ENCODE data around the gene EP300.

EP300 gene

DNA sequence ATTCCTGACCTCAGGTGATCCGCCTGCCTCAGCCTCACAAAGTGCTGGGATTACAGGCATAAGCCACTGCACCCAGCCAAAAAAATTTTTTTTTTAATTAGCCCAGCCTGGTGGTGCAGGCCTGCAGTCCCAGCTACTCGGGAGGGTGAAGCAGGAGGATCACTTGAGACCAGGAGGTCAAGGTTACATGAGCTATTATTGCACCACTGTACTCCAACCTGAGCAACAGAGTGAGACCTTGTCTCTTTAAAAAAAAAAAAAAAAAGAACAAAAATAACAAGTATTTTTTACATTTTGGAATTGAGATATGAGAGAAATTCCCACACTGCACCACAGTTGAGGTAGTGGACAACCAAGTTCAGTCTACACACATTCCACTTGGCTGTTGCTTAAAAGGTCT is 99.1 kb downstream of the EP300 start:
- in situ Hi-C loops (cut with HindIII; ENCODE audit: low sequenced_read_pairs), result no loop called here
- H3K4me3 ChIP-seq (ENCODE audit: low read depth, low read length), result no peak overlapping the region
- TF ChIP-seq, protein P1, sequence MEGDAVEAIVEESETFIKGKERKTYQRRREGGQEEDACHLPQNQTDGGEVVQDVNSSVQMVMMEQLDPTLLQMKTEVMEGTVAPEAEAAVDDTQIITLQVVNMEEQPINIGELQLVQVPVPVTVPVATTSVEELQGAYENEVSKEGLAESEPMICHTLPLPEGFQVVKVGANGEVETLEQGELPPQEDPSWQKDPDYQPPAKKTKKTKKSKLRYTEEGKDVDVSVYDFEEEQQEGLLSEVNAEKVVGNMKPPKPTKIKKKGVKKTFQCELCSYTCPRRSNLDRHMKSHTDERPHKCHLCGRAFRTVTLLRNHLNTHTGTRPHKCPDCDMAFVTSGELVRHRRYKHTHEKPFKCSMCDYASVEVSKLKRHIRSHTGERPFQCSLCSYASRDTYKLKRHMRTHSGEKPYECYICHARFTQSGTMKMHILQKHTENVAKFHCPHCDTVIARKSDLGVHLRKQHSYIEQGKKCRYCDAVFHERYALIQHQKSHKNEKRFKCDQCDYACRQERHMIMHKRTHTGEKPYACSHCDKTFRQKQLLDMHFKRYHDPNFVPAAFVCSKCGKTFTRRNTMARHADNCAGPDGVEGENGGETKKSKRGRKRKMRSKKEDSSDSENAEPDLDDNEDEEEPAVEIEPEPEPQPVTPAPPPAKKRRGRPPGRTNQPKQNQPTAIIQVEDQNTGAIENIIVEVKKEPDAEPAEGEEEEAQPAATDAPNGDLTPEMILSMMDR (IDR thresholded peaks at IDR 0.05; ENCODE audit: low read depth, low read length, missing control alignments), result no peak
- no peak for DNase-seq (ENCODE audit: low read depth)

DNA sequence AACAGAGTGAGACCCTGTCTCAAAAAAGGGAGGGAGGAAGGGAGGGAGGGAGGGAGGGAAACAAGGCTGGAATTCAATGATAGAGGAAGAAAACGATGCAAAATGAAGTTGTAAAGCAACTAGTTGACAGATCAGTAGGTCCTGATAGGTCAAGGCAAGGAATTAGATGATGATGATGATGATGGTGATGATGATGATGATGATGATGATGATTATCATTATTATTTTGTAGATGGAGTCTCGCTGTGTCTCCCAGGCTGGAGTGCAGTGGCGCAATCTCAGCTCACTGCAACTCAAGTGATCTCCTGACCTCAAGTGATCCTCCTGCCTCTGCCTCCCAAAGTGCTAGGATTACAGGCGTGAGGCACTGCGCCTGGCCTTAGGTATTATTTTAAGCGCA is 101.4 kb downstream of the EP300 start:
- in situ Hi-C loops (cut with HindIII; ENCODE audit: low sequenced_read_pairs), result no loop called here
- no peak overlapping the region for H3K4me3 ChIP-seq (ENCODE audit: low read depth, low read length)
- no peak for DNase-seq (ENCODE audit: low read depth)
- TF ChIP-seq, protein P1 (IDR thresholded peaks at IDR 0.05; ENCODE audit: low read depth, low read length, missing control alignments), result no peak

DNA sequence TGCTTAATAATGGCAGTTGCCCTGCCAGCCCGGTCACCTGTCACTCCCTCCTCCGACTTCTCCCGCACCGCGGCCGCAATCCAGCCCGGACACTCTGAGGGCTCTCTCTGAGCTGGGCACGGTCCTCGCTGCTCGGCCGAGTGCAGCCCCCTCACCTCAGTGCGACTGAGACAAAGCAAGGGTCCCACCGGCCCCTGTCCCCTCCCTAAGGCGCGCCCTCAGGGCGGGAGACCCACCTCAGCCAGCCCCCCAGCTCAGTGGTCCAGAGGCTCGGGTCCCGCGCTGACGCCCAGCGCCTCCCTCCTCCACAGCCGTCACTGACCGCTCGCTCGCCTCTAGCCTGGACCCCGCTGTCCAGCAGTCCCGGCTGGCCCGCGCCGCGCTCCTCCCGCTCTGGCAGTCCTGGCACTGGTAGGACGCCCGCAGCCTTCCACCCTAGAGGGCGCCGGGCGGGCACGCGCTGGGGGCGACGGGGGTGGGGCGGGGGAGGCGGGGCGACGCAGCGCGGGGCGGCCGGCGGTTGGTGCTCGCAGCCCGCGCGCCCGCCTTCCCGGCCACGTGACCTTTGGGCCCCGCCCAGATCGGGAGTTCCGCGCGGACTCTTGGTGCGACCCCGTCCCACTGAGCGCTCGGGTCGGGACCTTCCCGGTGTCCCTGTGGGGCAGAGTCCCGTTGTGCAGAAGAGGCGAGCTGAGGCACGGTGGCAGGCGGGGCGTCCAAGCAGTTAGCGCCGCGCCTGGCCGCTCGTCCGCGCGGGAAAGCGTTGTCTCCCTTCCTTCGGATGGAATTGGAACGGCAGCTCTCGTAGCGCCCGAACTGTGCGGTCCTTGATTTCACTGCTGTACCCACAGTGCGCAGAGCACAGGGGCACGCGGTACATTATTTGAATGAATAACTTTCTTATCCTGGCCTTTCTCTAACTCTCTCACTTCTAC is 104.9 kb downstream of the EP300 start:
- in situ Hi-C loops (cut with HindIII; ENCODE audit: low sequenced_read_pairs), result no loop called here
- no peak for DNase-seq (ENCODE audit: low read depth)
- TF ChIP-seq, protein P1 (IDR thresholded peaks at IDR 0.05; ENCODE audit: low read depth, low read length, missing control alignments), result no peak
- peak overlapping the region; percentile 62 for H3K4me3 ChIP-seq (ENCODE audit: low read depth, low read length)

DNA sequence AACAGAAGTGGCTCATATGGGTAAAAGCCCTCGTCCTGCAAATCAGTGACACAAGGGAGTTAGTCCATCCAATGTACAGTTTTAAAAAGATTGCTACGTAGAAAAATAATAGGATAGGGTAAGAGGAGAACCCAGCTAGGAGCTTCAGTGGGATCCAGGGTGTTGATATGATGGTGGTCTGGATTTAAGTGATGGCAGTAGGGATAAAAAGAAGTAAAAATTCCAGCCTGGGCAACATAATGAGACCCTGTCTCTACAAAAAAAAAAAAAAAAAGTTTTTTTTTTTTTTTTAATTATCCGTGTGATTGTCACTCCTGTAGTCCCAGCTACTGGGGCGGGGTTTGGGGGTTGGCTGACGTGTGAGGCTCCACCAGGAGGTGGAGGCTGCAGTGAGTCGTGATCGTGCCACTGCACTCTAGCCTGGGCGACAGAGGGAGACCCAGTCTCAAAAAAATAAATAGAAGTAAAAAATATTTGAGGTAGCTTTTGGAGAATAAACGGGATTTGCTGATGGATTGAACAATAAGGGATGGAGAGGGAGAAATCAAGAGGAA is 105.7 kb downstream of the EP300 start:
- TF ChIP-seq, protein P1 (IDR thresholded peaks at IDR 0.05; ENCODE audit: low read depth, low read length, missing control alignments), result peak; percentile 15
- in situ Hi-C loops (cut with HindIII; ENCODE audit: low sequenced_read_pairs), result no loop called here
- peak overlapping the region; percentile 62 for H3K4me3 ChIP-seq (ENCODE audit: low read depth, low read length)
- DNase-seq (ENCODE audit: low read depth), result no peak

DNA sequence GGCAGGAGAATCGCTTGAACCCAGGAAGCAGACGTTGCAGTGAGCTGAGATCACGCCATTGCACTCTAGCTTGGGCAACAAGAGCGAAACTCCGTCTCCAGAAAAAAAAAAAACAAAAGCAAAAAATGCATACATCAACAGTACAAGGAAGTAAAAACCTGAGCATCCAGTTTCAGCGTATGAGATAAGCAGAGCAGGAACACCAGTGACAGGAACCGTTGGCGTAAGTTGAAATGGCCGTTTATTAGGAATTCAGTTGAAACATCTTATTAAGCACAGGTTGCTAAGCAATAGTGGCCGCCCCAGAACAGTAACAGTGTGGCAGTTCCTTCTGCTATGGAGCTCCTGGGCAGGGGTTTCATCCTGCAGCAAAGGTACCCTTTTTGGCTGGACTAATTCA is 108.7 kb downstream of the EP300 start:
- H3K4me3 ChIP-seq (ENCODE audit: low read depth, low read length), result no peak overlapping the region
- in situ Hi-C loops (cut with HindIII; ENCODE audit: low sequenced_read_pairs), result no loop called here

DNA sequence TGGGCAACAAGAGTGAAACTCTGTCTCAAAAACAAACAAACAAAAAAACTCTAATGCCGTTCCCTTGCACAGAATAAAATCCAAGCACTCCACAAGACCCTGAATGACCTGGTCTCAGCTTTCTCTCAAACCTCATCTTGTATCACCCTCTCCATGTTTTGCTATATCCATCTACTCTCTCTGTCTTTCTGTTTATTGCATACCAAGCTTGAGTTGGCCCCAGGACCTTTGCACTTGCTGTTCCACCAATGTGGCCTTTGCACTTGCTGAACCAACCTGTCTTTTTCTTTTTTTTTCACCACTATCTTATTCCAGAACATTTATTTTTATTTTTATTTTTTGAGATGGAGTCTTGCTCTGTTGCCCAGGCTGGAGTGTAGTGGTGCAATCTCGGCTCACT is 110.7 kb downstream of the EP300 start:
- in situ Hi-C loops (cut with HindIII; ENCODE audit: low sequenced_read_pairs), result no loop called here
- TF ChIP-seq, protein P1 (IDR thresholded peaks at IDR 0.05; ENCODE audit: low read depth, low read length, missing control alignments), result no peak
- DNase-seq (ENCODE audit: low read depth), result no peak
- H3K4me3 ChIP-seq (ENCODE audit: low read depth, low read length), result no peak overlapping the region

More for the DNA sequence above, 108.7 kb downstream of the EP300 start:
- TF ChIP-seq, protein P1 (IDR thresholded peaks at IDR 0.05; ENCODE audit: low read depth, low read length, missing control alignments), result no peak
- DNase-seq (ENCODE audit: low read depth), result no peak
